ENCODE measurements around the gene SLC17A4. TPM values are rescaled to one million over a fixed set of nuclear protein-coding genes. Genes with fewer than 3 reads are reported as not detected.
A peak's percentile ranks its signal among the peaks of the same experiment; 100 is the strongest.

Gene SLC17A4
- total and polyA plus RNA-seq, 2 experiments from 2014 or later: not detected

- TF ChIP-seq CREB1 (CRISPR knock-in tag; IDR thresholded peaks at IDR 0.05; ENCODE audit: low read depth) (no peak), ZNF114 (CRISPR knock-in tag; IDR thresholded peaks at IDR 0.05) (no peak)
- no peaks in the 10 kb centered on the region for H3K4me1 Mint-ChIP-seq
Observed at GRCh38 chr6:25755483-25755882, 941 bp downstream of the SLC17A4 start.

GRCh38 chr6:25756382-25757363 lies 2.1 kb downstream of the SLC17A4 start:
- Mint-ChIP-seq H3K4me1 (no peaks in the 10 kb centered on the region), H3K9me3 (no peaks in the 10 kb centered on the region), H3K4me3 (no peak overlapping the region), H3K36me3 (ENCODE audit: low read depth) (no peaks in the 10 kb centered on the region), H3K27me3 (ENCODE audit: insufficient read depth, low read depth, poor library complexity) (peaks cover 3% of the 10 kb centered on the region), H3K27ac (no peak overlapping the region)
- DNase-seq (ENCODE audit: low spot score) (no peak), ATAC-seq (no peak)
- TF ChIP-seq STAT1 (IDR thresholded peaks at IDR 0.05; ENCODE audit: unreplicated experiment) (no peak), EZH2phosphoT487 (IDR thresholded peaks at IDR 0.05; ENCODE audit: unreplicated experiment) (no peak), ZNF114 (CRISPR knock-in tag; IDR thresholded peaks at IDR 0.05) (no peak)
- Histone ChIP-seq H3F3A (replicated peaks; ENCODE audit: low read depth) (no peaks in the 10 kb centered on the region), H3K36me3 (ENCODE audit: insufficient read depth) (no peaks in the 10 kb centered on the region), H3K27me3 (ENCODE audit: insufficient read depth) (no peaks in the 10 kb centered on the region), H4K20me1 (replicated peaks; ENCODE audit: insufficient read depth) (no peaks in the 10 kb centered on the region), H3K79me2 (replicated peaks; ENCODE audit: insufficient read depth) (no peaks in the 10 kb centered on the region), H3K4me2 (no peak overlapping the region), H3K9me2 (ENCODE audit: insufficient read depth) (peaks cover 7% of the 10 kb centered on the region; the same call in 1 of the 2 replicates), H3K27ac (ENCODE audit: low read depth) (no peak overlapping the region), H3K4me3 (no peak overlapping the region), H3K4me1 (ENCODE audit: insufficient read depth) (no peaks in the 10 kb centered on the region), H2AFZ (peak overlapping the region; percentile 52)

More at GRCh38 chr6:25755483-25755882, 941 bp downstream of the SLC17A4 start:
- no peaks in the 10 kb centered on the region for H3K27me3 ChIP-seq (ENCODE audit: insufficient read depth)
- no peak for ATAC-seq
- H3K36me3 ChIP-seq (ENCODE audit: insufficient read depth): no peaks in the 10 kb centered on the region
- H3F3A ChIP-seq (replicated peaks; ENCODE audit: low read depth): no peaks in the 10 kb centered on the region
- H3K4me3 Mint-ChIP-seq: no peak overlapping the region
- H3K4me2 ChIP-seq: no peak overlapping the region
- H3K27me3 Mint-ChIP-seq (ENCODE audit: insufficient read depth, low read depth, poor library complexity): peaks cover 3% of the 10 kb centered on the region
- H3K79me2 ChIP-seq (replicated peaks; ENCODE audit: insufficient read depth): no peaks in the 10 kb centered on the region
- DNase-seq (ENCODE audit: low spot score): no peak
- no peak overlapping the region for H3K4me3 ChIP-seq
- H3K27ac Mint-ChIP-seq: no peak overlapping the region
- peak overlapping the region; percentile 52; the same call in 1 of the 2 replicates for H2AFZ ChIP-seq
- H3K27ac ChIP-seq (ENCODE audit: low read depth): no peak overlapping the region
- no peaks in the 10 kb centered on the region for H4K20me1 ChIP-seq (replicated peaks; ENCODE audit: insufficient read depth)
- H3K9me2 ChIP-seq (ENCODE audit: insufficient read depth): peaks cover 7% of the 10 kb centered on the region; the same call in 1 of the 2 replicates
- H3K36me3 Mint-ChIP-seq (ENCODE audit: low read depth): no peaks in the 10 kb centered on the region
- no peaks in the 10 kb centered on the region for H3K4me1 ChIP-seq (ENCODE audit: insufficient read depth)
- no peaks in the 10 kb centered on the region for H3K9me3 Mint-ChIP-seq

- DNase-seq (ENCODE audit: low spot score): no peak
- H2AFZ ChIP-seq: no peak overlapping the region
- Mint-ChIP-seq H3K27ac (no peak overlapping the region), H3K9me3 (no peaks in the 10 kb centered on the region), H3K4me3 (no peak overlapping the region), H3K27me3 (ENCODE audit: insufficient read depth, low read depth, poor library complexity) (peaks cover 3% of the 10 kb centered on the region), H3K4me1 (no peaks in the 10 kb centered on the region), H3K36me3 (ENCODE audit: low read depth) (no peaks in the 10 kb centered on the region)
- H3K27ac ChIP-seq (ENCODE audit: low read depth): no peak overlapping the region
- no peak overlapping the region for H3K4me3 ChIP-seq
- H3K79me2 ChIP-seq (replicated peaks; ENCODE audit: insufficient read depth): no peaks in the 10 kb centered on the region
- no peak for ATAC-seq
- peaks cover 7% of the 10 kb centered on the region; the same call in 1 of the 2 replicates for H3K9me2 ChIP-seq (ENCODE audit: insufficient read depth)
- H4K20me1 ChIP-seq (replicated peaks; ENCODE audit: insufficient read depth): no peaks in the 10 kb centered on the region
- H3K27me3 ChIP-seq (ENCODE audit: insufficient read depth): no peaks in the 10 kb centered on the region
- TF ChIP-seq STAT1 (IDR thresholded peaks at IDR 0.05; ENCODE audit: unreplicated experiment) (no peak), JUNB (IDR thresholded peaks at IDR 0.05; ENCODE audit: unreplicated experiment) (no peak), EZH2 (IDR thresholded peaks at IDR 0.05; ENCODE audit: low read depth, unreplicated experiment) (no peak), CREB1 (CRISPR knock-in tag; IDR thresholded peaks at IDR 0.05; ENCODE audit: low read depth) (no peak), NANOG (IDR thresholded peaks at IDR 0.05; ENCODE audit: borderline replicate concordance) (no peak), EZH2phosphoT487 (IDR thresholded peaks at IDR 0.05; ENCODE audit: unreplicated experiment) (no peak)
- no peaks in the 10 kb centered on the region for H3K4me1 ChIP-seq (ENCODE audit: insufficient read depth)
- H3K4me2 ChIP-seq: no peak overlapping the region
- no peaks in the 10 kb centered on the region for H3K36me3 ChIP-seq (ENCODE audit: insufficient read depth)
- no peaks in the 10 kb centered on the region for H3F3A ChIP-seq (replicated peaks; ENCODE audit: low read depth)
Observed at GRCh38 chr6:25757936-25758642, 3.5 kb downstream of the SLC17A4 start.

Measured in GM23338 (cell line).